GM12874 (cell line): ENCODE results near the gene HTR1B.

Experiments used
- TF ChIP-seq, protein P1 (sequence below): IDR thresholded peaks from 2 replicates; pipeline ENCODE4 v1.5.1; 2011; ENCODE audit warnings: low read depth, mild to moderate bottlenecking, control low read depth, low read length, moderate library complexity; ENCODE audit not compliant: insufficient read depth

Gene HTR1B

GRCh38 chr6:77440206-77440976, 22.9 kb downstream of the HTR1B start:
- TF ChIP-seq, protein P1, sequence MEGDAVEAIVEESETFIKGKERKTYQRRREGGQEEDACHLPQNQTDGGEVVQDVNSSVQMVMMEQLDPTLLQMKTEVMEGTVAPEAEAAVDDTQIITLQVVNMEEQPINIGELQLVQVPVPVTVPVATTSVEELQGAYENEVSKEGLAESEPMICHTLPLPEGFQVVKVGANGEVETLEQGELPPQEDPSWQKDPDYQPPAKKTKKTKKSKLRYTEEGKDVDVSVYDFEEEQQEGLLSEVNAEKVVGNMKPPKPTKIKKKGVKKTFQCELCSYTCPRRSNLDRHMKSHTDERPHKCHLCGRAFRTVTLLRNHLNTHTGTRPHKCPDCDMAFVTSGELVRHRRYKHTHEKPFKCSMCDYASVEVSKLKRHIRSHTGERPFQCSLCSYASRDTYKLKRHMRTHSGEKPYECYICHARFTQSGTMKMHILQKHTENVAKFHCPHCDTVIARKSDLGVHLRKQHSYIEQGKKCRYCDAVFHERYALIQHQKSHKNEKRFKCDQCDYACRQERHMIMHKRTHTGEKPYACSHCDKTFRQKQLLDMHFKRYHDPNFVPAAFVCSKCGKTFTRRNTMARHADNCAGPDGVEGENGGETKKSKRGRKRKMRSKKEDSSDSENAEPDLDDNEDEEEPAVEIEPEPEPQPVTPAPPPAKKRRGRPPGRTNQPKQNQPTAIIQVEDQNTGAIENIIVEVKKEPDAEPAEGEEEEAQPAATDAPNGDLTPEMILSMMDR, result no peak

GRCh38 chr6:77433888-77434287, 29.4 kb downstream of the HTR1B start:
- TF ChIP-seq, protein P1, result no peak

GRCh38 chr6:77430504-77430903, 32.8 kb downstream of the HTR1B start:
- TF ChIP-seq, protein P1, result no peak

- TF ChIP-seq, protein P1, result no peak
Observed at GRCh38 chr6:77425671-77426070, 37.6 kb downstream of the HTR1B start.

DNA sequence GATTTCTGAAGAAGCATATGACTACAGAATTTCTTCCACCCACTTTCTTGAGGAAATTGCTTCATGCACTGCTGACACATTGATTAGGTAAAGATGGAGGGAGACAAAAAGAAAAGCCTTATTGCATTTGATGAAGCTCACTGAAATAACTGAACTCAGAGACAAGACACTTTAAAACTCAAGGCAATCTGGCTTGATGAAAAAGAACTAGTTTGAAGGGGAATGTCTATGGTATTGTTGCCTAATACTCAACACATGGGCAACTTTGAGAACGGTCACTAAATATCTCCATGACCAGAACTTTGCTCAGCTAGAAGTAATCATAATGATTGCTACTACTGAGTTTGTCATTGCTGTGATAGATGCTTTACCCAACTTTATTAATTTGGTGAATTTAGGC, 38.1 kb downstream of the HTR1B start:
- TF ChIP-seq, protein P1, result no peak

- TF ChIP-seq, protein P1, result no peak
Observed at GRCh38 chr6:77424761-77425160, 38.5 kb downstream of the HTR1B start.

- TF ChIP-seq, protein P1, result no peak
Observed at GRCh38 chr6:77416839-77417238, 46.5 kb downstream of the HTR1B start.
